GM18499 (cell line): ENCODE results near the gene RTN4RL2.

ENCODE experiments used
- ATAC-seq: cut with Tn5 transposase; IDR thresholded peaks from one replicate; pipeline ENCODE4 v1.9.1; 2021; ENCODE audit warnings: moderate number of reproducible peaks; ENCODE audit not compliant: insufficient read depth, unreplicated experiment

RTN4RL2 gene

GRCh38 chr11:57460022-57460757 is at the start of gene RTN4RL2:
TSS of gene RTN4RL2 (plus strand) at chr11:57460528. CDS start at chr11:57460866, 338 bp downstream.
- no peak for ATAC-seq

GRCh38 chr11:57413681-57414080 is 46.6 kb upstream of the RTN4RL2 start:
- no peak for ATAC-seq

GRCh38 chr11:57414612-57415212 is 45.6 kb upstream of the RTN4RL2 start:
- ATAC-seq, result no peak

GRCh38 chr11:57416436-57416835 is 43.9 kb upstream of the RTN4RL2 start:
- no peak for ATAC-seq

- no peak for ATAC-seq
These were observed 43.3 kb upstream of the RTN4RL2 start for GRCh38 chr11:57417056-57417455.

- ATAC-seq, result no peak
These were observed 42.2 kb upstream of the RTN4RL2 start for GRCh38 chr11:57418131-57418530.

- ATAC-seq, result no peak
These were observed 41.2 kb upstream of the RTN4RL2 start for GRCh38 chr11:57419146-57419545.

GRCh38 chr11:57421066-57421465 is 39.3 kb upstream of the RTN4RL2 start:
- ATAC-seq, result no peak

- ATAC-seq, result no peak
These were observed 38.5 kb upstream of the RTN4RL2 start for GRCh38 chr11:57421805-57422204.

- ATAC-seq, result no peak
These were observed 37.7 kb upstream of the RTN4RL2 start for GRCh38 chr11:57422669-57423068.

- no peak for ATAC-seq
These were observed 36.1 kb upstream of the RTN4RL2 start for GRCh38 chr11:57424137-57424791.

GRCh38 chr11:57424792-57425564 is 35.4 kb upstream of the RTN4RL2 start:
- peak; percentile 92 for ATAC-seq

GRCh38 chr11:57425565-57426438 is 34.5 kb upstream of the RTN4RL2 start:
- no peak for ATAC-seq

- no peak for ATAC-seq
These were observed 33.8 kb upstream of the RTN4RL2 start for GRCh38 chr11:57426439-57426928.

- peak; percentile 34 for ATAC-seq
These were observed 33.2 kb upstream of the RTN4RL2 start, which contains the start of gene SLC43A3 for GRCh38 chr11:57426929-57427726. TSS of gene SLC43A3 (minus strand) at chr11:57427121. CDS start at chr11:57426172, 949 bp downstream.

- ATAC-seq, result no peak
These were observed 32.6 kb upstream of the RTN4RL2 start for GRCh38 chr11:57427727-57428082.

- ATAC-seq, result no peak
These were observed 31.7 kb upstream of the RTN4RL2 start for GRCh38 chr11:57428643-57429042.

- no peak for ATAC-seq
These were observed 30.4 kb upstream of the RTN4RL2 start for GRCh38 chr11:57429946-57430345.

GRCh38 chr11:57430952-57431351 is 29.4 kb upstream of the RTN4RL2 start:
- no peak for ATAC-seq
